Choroid plexus epithelial cell (primary cell): ENCODE measurements around the gene ITGA11.
A peak's percentile ranks its signal among the peaks of the same experiment; 100 is the strongest.

Experiments
- DNase-seq: peaks from one replicate; pipeline ENCODE4 v3.0.0-alpha.2; 2010; ENCODE audit warnings: low read depth
- H3K4me3 ChIP-seq: 2 replicates; pipeline ENCODE4 v1.5.1; 2011; ENCODE audit warnings: low read depth, mild to moderate bottlenecking, control low read depth, low read length, moderate library complexity
- CTCF ChIP-seq: conservative IDR thresholded peaks from 2 replicates; pipeline ENCODE4 v1.5.1; 2011; ENCODE audit warnings: low read depth, mild to moderate bottlenecking, control low read depth, inconsistent platforms, low read length, moderate library complexity

ITGA11 gene

GRCh38 chr15:68321229-68321628 lies 110.7 kb downstream of the ITGA11 start:
- H3K4me3 ChIP-seq: no peak overlapping the region
- no peak for DNase-seq
- TF ChIP-seq CTCF: no peak

- no peak for DNase-seq
- no peak for TF ChIP-seq CTCF
- H3K4me3 ChIP-seq: no peak overlapping the region
Observed at GRCh38 chr15:68319997-68320396, 112.0 kb downstream of the ITGA11 start.

- DNase-seq: no peak
- no peak for TF ChIP-seq CTCF
- no peak overlapping the region for H3K4me3 ChIP-seq
Observed at GRCh38 chr15:68318931-68319909, 112.7 kb downstream of the ITGA11 start.

GRCh38 chr15:68318008-68318835 lies 113.7 kb downstream of the ITGA11 start:
- no peak for TF ChIP-seq CTCF

GRCh38 chr15:68317281-68318007 lies 114.5 kb downstream of the ITGA11 start:
- TF ChIP-seq CTCF: no peak
- no peak for DNase-seq
- H3K4me3 ChIP-seq: no peak overlapping the region

More at GRCh38 chr15:68318008-68318835, 113.7 kb downstream of the ITGA11 start:
- no peak overlapping the region for H3K4me3 ChIP-seq
- no peak for DNase-seq

- peak; percentile 63 for DNase-seq
Observed at GRCh38 chr15:68316061-68316804, 115.7 kb downstream of the ITGA11 start.

More at GRCh38 chr15:68316061-68316804, 115.7 kb downstream of the ITGA11 start:
- no peak overlapping the region for H3K4me3 ChIP-seq
- peak; percentile 84 for TF ChIP-seq CTCF
